ENCODE data around the gene EPHA2. TPM values are rescaled to one million over a fixed set of nuclear protein-coding genes. Genes with fewer than 3 reads are reported as not detected.

EPHA2 gene
- total and polyA plus RNA-seq, 2 experiments from 2014 or later: 7.5 to 51.2 TPM

GRCh38 chr1:16158025-16158424 is 2.2 kb upstream of the EPHA2 start:
- Histone ChIP-seq H3K36me3 (ENCODE audit: insufficient read depth) (no peaks in the 10 kb centered on the region), H3K27me3 (ENCODE audit: insufficient read depth) (peaks cover 20% of the 10 kb centered on the region), H3K4me2 (no peak overlapping the region), H3K27ac (ENCODE audit: low read depth) (no peak overlapping the region), H3K79me2 (replicated peaks; ENCODE audit: insufficient read depth) (peaks cover 25% of the 10 kb centered on the region), H3K4me1 (ENCODE audit: insufficient read depth) (peaks cover 42% of the 10 kb centered on the region), H2AFZ (no peak overlapping the region), H3K4me3 (no peak overlapping the region), H4K20me1 (replicated peaks; ENCODE audit: insufficient read depth) (peaks cover 11% of the 10 kb centered on the region), H3K9me2 (ENCODE audit: insufficient read depth) (no peaks in the 10 kb centered on the region), H3F3A (replicated peaks; ENCODE audit: low read depth) (peaks cover 8% of the 10 kb centered on the region)
- Mint-ChIP-seq H3K4me3 (no peak overlapping the region), H3K27ac (no peak overlapping the region; the same call in 1 of the 2 replicates), H3K36me3 (ENCODE audit: low read depth) (no peaks in the 10 kb centered on the region), H3K27me3 (ENCODE audit: insufficient read depth, low read depth, poor library complexity) (peaks cover 26% of the 10 kb centered on the region), H3K9me3 (no peaks in the 10 kb centered on the region), H3K4me1 (peaks cover 39% of the 10 kb centered on the region)
- no peak for ATAC-seq
- TF ChIP-seq ZNF331 (CRISPR knock-in tag; IDR thresholded peaks at IDR 0.05; ENCODE audit: low read depth) (no peak), CREB1 (CRISPR knock-in tag; IDR thresholded peaks at IDR 0.05; ENCODE audit: low read depth) (no peak), ETS1 (IDR thresholded peaks at IDR 0.05) (no peak), JUNB (IDR thresholded peaks at IDR 0.05; ENCODE audit: unreplicated experiment) (no peak), EZH2 (IDR thresholded peaks at IDR 0.05; ENCODE audit: low read depth, unreplicated experiment) (no peak), ZNF114 (CRISPR knock-in tag; IDR thresholded peaks at IDR 0.05) (no peak), POLR2AphosphoS5 (IDR thresholded peaks at IDR 0.05; ENCODE audit: low read depth) (no peak), EZH2phosphoT487 (IDR thresholded peaks at IDR 0.05; ENCODE audit: unreplicated experiment) (no peak), REST (IDR thresholded peaks at IDR 0.05; ENCODE audit: unreplicated experiment) (no peak), CTCF (conservative IDR thresholded peaks at IDR 0.05; ENCODE audit: low read depth in 2 of 2) (no peak), STAT1 (IDR thresholded peaks at IDR 0.05; ENCODE audit: unreplicated experiment) (no peak), ZNF462 (CRISPR knock-in tag; IDR thresholded peaks at IDR 0.05) (no peak), NANOG (IDR thresholded peaks at IDR 0.05; ENCODE audit: borderline replicate concordance) (no peak)
- no peak for DNase-seq (ENCODE audit: low spot score)

Measured in GM23338 (cell line).